HEK293T (cell line): ENCODE measurements around the gene TNK1.

Experiments
- CTCF ChIA-PET: fragments of 350-600 bp; formaldehyde crosslinking; extraction: SDS; loops from one replicate; lab custom pipeline; 2021; ENCODE audit warnings: antibody characterized with exemption, inconsistent platforms; lab: Yijun Ruan, JAX
- POLR2A ChIA-PET: fragments of 350-600 bp; formaldehyde crosslinking; extraction: SDS; loops from one replicate; lab custom pipeline; 2020; ENCODE audit warnings: antibody characterized with exemption, inconsistent platforms; lab: Yijun Ruan, JAX
- DNase-seq: peaks from one replicate; pipeline ENCODE4 v3.0.0; 2012; ENCODE audit warnings: mixed read lengths; ENCODE audit errors: extremely low spot score
- ARNT ChIP-seq: fragments of 450-650 bp; IDR thresholded peaks from 2 replicates; pipeline ENCODE4 v1.6.1; 2017; ENCODE audit warnings: mild to moderate bottlenecking
- BHLHE40 ChIP-seq: fragments of 450-650 bp; IDR thresholded peaks from 2 replicates; pipeline ENCODE4 v1.6.1; 2016; ENCODE audit warnings: mild to moderate bottlenecking, moderate library complexity, borderline replicate concordance
- CTBP1 ChIP-seq: fragments of 450-650 bp; IDR thresholded peaks from 2 replicates; pipeline ENCODE4 v1.6.1; 2016; ENCODE audit warnings: borderline replicate concordance
- ELF4 ChIP-seq: fragments of 450-650 bp; IDR thresholded peaks from 2 replicates; pipeline ENCODE4 v1.6.1; 2017; ENCODE audit warnings: antibody characterized with exemption
- FOXA1 ChIP-seq: fragments of 450-650 bp; IDR thresholded peaks from 2 replicates; pipeline ENCODE4 v1.6.1; 2016; ENCODE audit warnings: mild to moderate bottlenecking
- FOXK2 ChIP-seq: fragments of 450-650 bp; IDR thresholded peaks from 2 replicates; pipeline ENCODE4 v1.6.1; 2016; ENCODE audit warnings: mild to moderate bottlenecking
- FOXM1 ChIP-seq: fragments of 450-650 bp; IDR thresholded peaks from 2 replicates; pipeline ENCODE4 v1.6.1; 2017; ENCODE audit warnings: mild to moderate bottlenecking, borderline replicate concordance
- HDGF ChIP-seq: fragments of 450-650 bp; IDR thresholded peaks from 2 replicates; pipeline ENCODE4 v1.6.1; 2017; ENCODE audit warnings: antibody characterized with exemption, borderline replicate concordance
- L3MBTL2 ChIP-seq: fragments of 450-650 bp; conservative IDR thresholded peaks from 2 replicates; pipeline ENCODE4 v1.6.1; 2016; ENCODE audit warnings: mild to moderate bottlenecking
- LEF1 ChIP-seq: fragments of 450-650 bp; IDR thresholded peaks from 2 replicates; pipeline ENCODE4 v1.6.1; 2017; ENCODE audit warnings: mild to moderate bottlenecking, borderline replicate concordance
- NFRKB ChIP-seq: fragments of 450-650 bp; IDR thresholded peaks from 2 replicates; pipeline ENCODE4 v1.6.1; 2016; ENCODE audit warnings: mild to moderate bottlenecking, moderate library complexity
- PKNOX1 ChIP-seq: fragments of 450-650 bp; IDR thresholded peaks from 2 replicates; pipeline ENCODE4 v1.6.1; 2016
- SP1 ChIP-seq: fragments of 450-650 bp; IDR thresholded peaks from 2 replicates; pipeline ENCODE4 v1.6.1; 2017
- SUZ12 ChIP-seq: fragments of 450-650 bp; IDR thresholded peaks from 2 replicates; pipeline ENCODE4 v1.6.1; 2016; ENCODE audit warnings: mild to moderate bottlenecking
- TARDBP ChIP-seq: fragments of 450-650 bp; IDR thresholded peaks from 2 replicates; pipeline ENCODE4 v1.6.1; 2016
- ZNF384 ChIP-seq: fragments of 450-650 bp; IDR thresholded peaks from 2 replicates; pipeline ENCODE4 v1.6.1; 2016

Gene TNK1

GRCh38 chr17:7432296-7432695, 51.4 kb downstream of the TNK1 start:
- ChIA-PET POLR2A (no interaction called here), CTCF (no interaction called here)
- no peak for TF ChIP-seq L3MBTL2
- TF ChIP-seq FOXA1, result no peak
- no peak for TF ChIP-seq LEF1
- TF ChIP-seq FOXK2, result no peak
- TF ChIP-seq ARNT, result no peak
- TF ChIP-seq ELF4, result no peak
- no peak for TF ChIP-seq SP1
- no peak for TF ChIP-seq BHLHE40
- TF ChIP-seq FOXM1, result no peak
- no peak for DNase-seq

GRCh38 chr17:7435676-7436555, 55.0 kb downstream of the TNK1 start:
- DNase-seq, result peak; percentile 29
- POLR2A ChIA-PET, result interaction anchor here (0.7 to 7.5 kb wide), 14 partner anchors 9 to 125 kb away, joined by 3 to 55 read pairs (median 4); partner anchors contain the start of genes CHRNB1, NEURL4, NLGN2 and POLR2A
- CTCF ChIA-PET, result interaction anchor here (0.6 to 2.7 kb wide), 4 partner anchors 8 to 1278 kb away, joined by 3 to 11 read pairs (median 4); partner anchors contain the start of gene CHRNB1
- TF ChIP-seq NFRKB (no peak), PKNOX1 (peak; percentile 15; the same call in 1 of the 2 replicates)

DNA sequence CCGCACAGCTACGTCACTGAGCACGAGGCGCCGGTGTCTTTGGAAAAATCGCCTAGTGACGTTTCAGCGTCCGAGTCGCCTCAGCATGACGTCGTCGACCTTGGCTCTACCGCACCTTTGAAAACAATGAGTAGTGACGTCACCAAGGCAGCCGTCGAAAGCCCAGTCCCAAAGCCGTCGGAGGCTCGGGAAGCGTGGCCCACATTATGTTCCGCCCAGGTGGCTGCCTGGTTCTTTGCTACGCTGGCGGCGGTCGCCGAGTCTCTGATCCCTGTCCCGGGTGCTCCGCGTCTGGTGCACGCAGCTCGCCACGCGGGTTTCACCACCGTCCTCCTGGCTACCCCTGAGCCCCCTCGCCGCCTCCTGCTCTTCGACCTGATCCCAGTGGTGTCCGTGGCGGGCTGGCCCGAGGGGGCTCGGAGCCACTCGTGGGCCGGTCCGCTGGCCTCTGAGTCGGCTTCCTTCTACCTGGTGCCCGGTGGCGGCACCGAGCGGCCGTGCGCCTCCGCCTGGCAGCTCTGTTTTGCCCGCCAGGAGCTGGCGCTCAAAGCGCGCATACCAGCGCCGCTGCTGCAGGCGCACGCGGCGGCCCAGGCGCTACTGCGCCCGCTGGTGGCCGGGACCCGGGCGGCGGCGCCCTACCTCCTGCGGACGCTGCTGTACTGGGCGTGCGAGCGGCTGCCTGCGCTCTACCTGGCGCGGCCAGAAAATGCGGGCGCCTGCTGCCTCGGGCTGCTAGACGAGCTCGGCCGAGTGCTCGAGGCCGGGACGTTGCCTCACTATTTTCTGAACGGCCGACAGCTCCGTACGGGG, 55.9 kb downstream of the TNK1 start:
- TF ChIP-seq L3MBTL2, result peak; percentile 55
- no peak; the same call in 1 of the 2 replicates for TF ChIP-seq ARNT
- no peak for TF ChIP-seq FOXK2
- TF ChIP-seq NFRKB, result no peak
- DNase-seq, result peak; percentile 75
- ChIA-PET POLR2A (interaction anchor here (1.0 to 7.5 kb wide), 11 partner anchors 8 to 124 kb away, joined by 3 to 55 read pairs (median 6); partner anchors contain the start of genes CHRNB1, NEURL4, NLGN2 and SLC35G6), CTCF (interaction anchor here (0.6 to 2.7 kb wide), 5 partner anchors 9 to 124 kb away, joined by 3 to 11 read pairs (median 3); partner anchors contain the start of gene SENP3)

DNA sequence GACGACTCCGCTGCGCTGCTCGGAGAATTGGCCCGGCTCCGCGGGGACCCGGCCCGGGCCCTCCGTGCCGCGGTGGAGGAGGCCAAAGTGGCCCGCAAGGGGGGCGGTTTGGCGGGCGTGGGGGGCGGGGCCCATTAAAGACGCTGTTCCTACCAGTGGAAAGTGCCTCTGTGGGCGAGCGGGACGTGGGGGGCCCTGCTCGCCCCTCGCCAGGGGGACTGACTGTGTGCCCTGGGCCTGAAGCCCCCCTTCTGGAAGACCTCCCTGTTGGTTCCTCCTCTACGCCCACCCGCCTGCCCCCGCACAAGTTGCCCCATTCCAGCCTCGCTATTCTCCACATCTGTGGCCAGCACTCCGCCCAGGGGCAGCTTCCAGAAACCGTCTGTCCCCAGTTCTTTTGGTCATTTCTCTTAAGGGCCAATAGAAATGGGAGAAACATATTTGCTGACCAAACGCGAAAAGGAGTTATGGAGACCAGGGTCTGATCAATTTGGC, 56.5 kb downstream of the TNK1 start:
- TF ChIP-seq FOXK2 (no peak), NFRKB (no peak), ELF4 (no peak), SUZ12 (no peak), CTBP1 (no peak), BHLHE40 (no peak), TARDBP (no peak), L3MBTL2 (no peak), LEF1 (no peak)
- ChIA-PET CTCF (interaction anchor here (0.6 to 2.7 kb wide), 4 partner anchors 8 to 123 kb away, joined by 3 to 11 read pairs (median 5); partner anchors contain the start of gene SENP3), POLR2A (interaction anchor here (1.0 to 7.5 kb wide), 8 partner anchors 29 to 123 kb away, joined by 3 to 55 read pairs (median 5); partner anchors contain the start of genes POLR2A, SLC35G6 and ZBTB4)
- DNase-seq, result no peak

- ChIA-PET CTCF (interaction anchor here (1.9 kb wide), 1 partner anchor 123 kb away, joined by 7 read pairs; the partner anchor contains the start of gene SENP3), POLR2A (interaction anchor here (1.2 to 7.5 kb wide), 3 partner anchors 40 to 112 kb away, joined by 3 to 55 read pairs (median 24); partner anchors contain the start of genes POLR2A, SLC35G6 and ZBTB4)
- TF ChIP-seq PKNOX1, result no peak
- DNase-seq, result no peak
Measured at GRCh38 chr17:7437950-7438614, 57.2 kb downstream of the TNK1 start.

- ChIA-PET POLR2A (interaction anchor here (1.2 to 7.5 kb wide), 3 partner anchors 39 to 111 kb away, joined by 3 to 55 read pairs (median 24); partner anchors contain the start of genes POLR2A, SLC35G6 and ZBTB4), CTCF (interaction anchor here (0.6 to 1.9 kb wide), 3 partner anchors 83 to 122 kb away, joined by 4 to 7 read pairs (median 4); partner anchors contain the start of gene SENP3)
- TF ChIP-seq LEF1 (no peak), ELF4 (no peak), FOXM1 (no peak), ARNT (no peak), SUZ12 (no peak), PKNOX1 (no peak), BHLHE40 (no peak), HDGF (no peak), FOXK2 (no peak), NFRKB (no peak), SP1 (no peak), ZNF384 (no peak), FOXA1 (no peak), CTBP1 (no peak), TARDBP (no peak)
- no peak for DNase-seq
Measured at GRCh38 chr17:7438656-7439460, 58.0 kb downstream of the TNK1 start.
